CD4-positive, alpha-beta T cell treated with Interleukin-17A for 1 hour (primary cell): ENCODE measurements around the gene SOX2.
"Not testable (repeated sequence)": the region's sequence is repeated elsewhere in the genome, so short reads cannot be mapped to it uniquely, and the experiment has no call there.

Experiments used
- DNase-seq: peaks from one replicate; pipeline ENCODE4 v3.0.0-alpha.2; 2020

The SOX2 gene

DNA sequence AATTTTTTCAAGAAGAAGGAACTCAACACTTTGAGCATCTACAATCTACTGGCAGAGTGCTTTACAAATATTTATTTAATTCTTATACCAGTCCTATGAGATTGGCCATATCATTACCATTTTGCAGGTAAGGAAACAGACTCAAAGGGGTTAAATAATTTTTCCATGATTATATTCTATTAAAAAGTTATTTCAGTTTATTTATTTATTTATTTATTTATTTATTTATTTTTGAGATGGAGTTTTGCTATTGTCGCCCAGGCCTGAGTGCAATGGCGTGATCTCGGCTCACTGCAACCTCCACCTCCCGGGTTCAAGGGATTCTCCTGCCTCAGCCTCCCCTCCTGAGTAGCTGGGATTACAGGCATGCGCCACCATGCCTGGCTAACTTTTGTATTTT, 52.3 kb downstream of the SOX2 start:
- DNase-seq = not testable (repeated sequence)
